H1 (cell line): ENCODE data around the gene FBXW8. TPM values are rescaled to one million over a fixed set of nuclear protein-coding genes. Genes with fewer than 3 reads are reported as not detected.

ENCODE experiments used
- CTCF ChIA-PET: fragments of 300-600 bp; sonication (Branson Sonifier 250); formaldehyde crosslinking; loops from one replicate; lab custom pipeline; 2021; ENCODE audit not compliant: partially characterized antibody; lab: Charles Lee
- POLR2A ChIA-PET: fragments of 300-600 bp; sonication (Branson Sonifier 250); formaldehyde crosslinking; loops from one replicate; lab custom pipeline; 2021; ENCODE audit warnings: inconsistent platforms; ENCODE audit not compliant: partially characterized antibody; lab: Charles Lee
- DNase-seq, 2 experiments: peaks; one replicate each; pipeline versions ENCODE4 v3.0.0 to v3.0.0-alpha.2; 2010 to 2022; ENCODE audit warnings: low spot score in 2 of 2, low read depth in 1 of 2, mixed read lengths in 1 of 2
- FAIRE-seq: peaks from 2 replicates; lab custom pipeline; 2011; peaks lifted over from hg19 to GRCh38; lab: Jason Lieb, UNC
- H2AFZ ChIP-seq: 2 replicates; pipeline ENCODE4 v1.8.1; 2012; ENCODE audit warnings: low read length, inconsistent platforms
- H2AK5ac ChIP-seq: 2 replicates; pipeline ENCODE4 v1.6.1; 2013; ENCODE audit warnings: low read depth, low read length
- H2BK120ac ChIP-seq: replicated peaks from 2 replicates; pipeline ENCODE3; 2013; ENCODE audit warnings: low read depth, low read length, inconsistent platforms
- H2BK12ac ChIP-seq: 2 replicates; pipeline ENCODE4 v1.6.1; 2013; ENCODE audit warnings: low read depth, low read length
- H2BK15ac ChIP-seq: 2 replicates; pipeline ENCODE4 v1.6.1; 2013; ENCODE audit warnings: low read length
- H2BK20ac ChIP-seq: 2 replicates; pipeline ENCODE4 v1.6.1; 2013; ENCODE audit warnings: low read length
- H2BK5ac ChIP-seq: 2 replicates; pipeline ENCODE4 v1.6.1; 2013; ENCODE audit warnings: low read depth, low read length
- H3K14ac ChIP-seq: 2 replicates; pipeline ENCODE4 v1.6.1; 2013; ENCODE audit warnings: inconsistent platforms; ENCODE audit not compliant: insufficient read length
- H3K18ac ChIP-seq: 2 replicates; pipeline ENCODE4 v1.6.1; 2013; ENCODE audit warnings: low read length; ENCODE audit errors: extremely low read depth
- H3K23ac ChIP-seq: 2 replicates; pipeline ENCODE4 v1.6.1; 2013; ENCODE audit warnings: inconsistent platforms; ENCODE audit not compliant: insufficient read length
- H3K23me2 ChIP-seq: 2 replicates; pipeline ENCODE4 v1.6.1; 2013; ENCODE audit warnings: low read depth, low read length
- H3K27ac ChIP-seq: 2 replicates; pipeline ENCODE4 v1.6.1; 2011; ENCODE audit warnings: low read depth, low read length, inconsistent platforms
- H3K27me3 ChIP-seq, 4 experiments: replicated peaks in 1 of 4; 1 replicate in 1 of 4; 2 replicates in 3 of 4; pipeline versions ENCODE4 v1.6.1 to v1.8.1; 2011 to 2013; ENCODE audit warnings: low read length in 3 of 4, mild to moderate bottlenecking in 3 of 4, inconsistent platforms in 2 of 4, mixed read lengths in 2 of 4, moderate library complexity in 1 of 4; ENCODE audit not compliant: control insufficient read depth in 3 of 4, insufficient read depth in 3 of 4; ENCODE audit errors: extremely low read depth in 1 of 4
- H3K36me3 ChIP-seq, 4 experiments: 2 replicates each; pipeline versions ENCODE4 v1.6.1 to v1.8.1; 2011 to 2013; ENCODE audit warnings: mild to moderate bottlenecking in 4 of 4, low read length in 3 of 4, moderate library complexity in 2 of 4, control low read depth in 1 of 4, inconsistent platforms in 1 of 4; ENCODE audit not compliant: insufficient read depth in 4 of 4, control insufficient read depth in 2 of 4
- H3K4ac ChIP-seq: replicated peaks from 2 replicates; pipeline ENCODE3; 2013; ENCODE audit warnings: low read length, low read depth, mixed read lengths, inconsistent platforms; ENCODE audit not compliant: insufficient read length
- H3K4me1 ChIP-seq, 4 experiments: replicated peaks in 1 of 4; 1 replicate in 1 of 4; 2 replicates in 3 of 4; pipeline versions ENCODE4 v1.6.1 to v1.8.1; 2011 to 2013; ENCODE audit warnings: low read length in 3 of 4, inconsistent platforms in 2 of 4, mixed read lengths in 1 of 4; ENCODE audit not compliant: insufficient read depth in 4 of 4, control insufficient read depth in 3 of 4
- H3K4me2 ChIP-seq, 2 experiments: 2 replicates each; pipeline versions ENCODE4 v1.6.1 to v1.8.1; 2011 to 2013; ENCODE audit warnings: low read depth in 2 of 2, low read length in 2 of 2, control low read depth in 1 of 2, inconsistent platforms in 1 of 2, mild to moderate bottlenecking in 1 of 2; ENCODE audit not compliant: insufficient read depth in 1 of 2
- H3K4me3 ChIP-seq, 4 experiments: fragments of 200-600, 300-600 bp in 1 of 4; sonication (generic), shearing (Covaris generic), sonication (Bioruptor Twin) in 1 of 4; 2 replicates each; pipeline versions ENCODE4 v1.5.1 to v1.8.1; 2011 to 2016; ENCODE audit warnings: low read length in 4 of 4, low read depth in 3 of 4, control low read depth in 2 of 4, inconsistent platforms in 2 of 4, mild to moderate bottlenecking in 2 of 4, mixed read lengths in 1 of 4, moderate library complexity in 1 of 4; ENCODE audit not compliant: insufficient read depth in 2 of 4; ENCODE audit errors: extremely low read depth in 1 of 4
- H3K56ac ChIP-seq: replicated peaks from 2 replicates; pipeline ENCODE3; 2013; ENCODE audit warnings: low read depth, mild to moderate bottlenecking, mixed read lengths, low read length, inconsistent platforms; ENCODE audit not compliant: insufficient read length
- H3K79me1 ChIP-seq: 2 replicates; pipeline ENCODE4 v1.6.1; 2013; ENCODE audit warnings: low read depth, low read length, control low read depth
- H3K79me2 ChIP-seq, 2 experiments: 2 replicates each; pipeline versions ENCODE4 v1.6.1 to v1.8.1; 2012 to 2013; ENCODE audit warnings: low read length in 2 of 2, mild to moderate bottlenecking in 2 of 2, inconsistent platforms in 1 of 2; ENCODE audit not compliant: insufficient read depth in 2 of 2, control insufficient read depth in 1 of 2
- H3K9ac ChIP-seq, 4 experiments: replicated peaks in 1 of 4; 1 replicate in 1 of 4; 2 replicates in 3 of 4; pipeline versions ENCODE4 v1.6.1 to v1.8.1; 2011 to 2013; ENCODE audit warnings: low read depth in 3 of 4, low read length in 3 of 4, control low read depth in 2 of 4, mild to moderate bottlenecking in 2 of 4, moderate library complexity in 2 of 4, inconsistent platforms in 1 of 4; ENCODE audit errors: extremely low read depth in 1 of 4
- H3K9me3 ChIP-seq, 2 experiments: 2 replicates each; pipeline versions ENCODE4 v1.6.1 to v1.8.1; 2012 to 2013; ENCODE audit warnings: mild to moderate bottlenecking in 2 of 2, moderate library complexity in 2 of 2, control low read depth in 1 of 2, inconsistent platforms in 1 of 2, low read depth in 1 of 2, low read length in 1 of 2, mixed read lengths in 1 of 2; ENCODE audit not compliant: insufficient read depth in 2 of 2
- H4K20me1 ChIP-seq, 2 experiments: replicated peaks in 1 of 2; 2 replicates each; pipeline versions ENCODE3 to v1.8.1; 2011 to 2013; ENCODE audit warnings: inconsistent platforms in 2 of 2, low read length in 2 of 2, mild to moderate bottlenecking in 1 of 2; ENCODE audit not compliant: insufficient read depth in 2 of 2, control insufficient read depth in 1 of 2
- H4K5ac ChIP-seq: 2 replicates; pipeline ENCODE4 v1.6.1; 2013; ENCODE audit warnings: low read length, low read depth, mixed read lengths, inconsistent platforms; ENCODE audit not compliant: insufficient read length
- H4K8ac ChIP-seq: 2 replicates; pipeline ENCODE4 v1.8.0; 2013; ENCODE audit warnings: mild to moderate bottlenecking, moderate library complexity, low read length, inconsistent platforms; ENCODE audit not compliant: insufficient read depth; ENCODE audit errors: extremely low read depth
- H4K91ac ChIP-seq: replicated peaks from 2 replicates; pipeline ENCODE3; 2013; ENCODE audit warnings: low read length, mixed read lengths, inconsistent platforms; ENCODE audit not compliant: insufficient read length
- EGR1 ChIP-seq: IDR thresholded peaks from 2 replicates; pipeline ENCODE4 v1.6.1; 2011; ENCODE audit warnings: low read depth, low read length, borderline replicate concordance
- EP300 ChIP-seq, 2 experiments: IDR thresholded peaks; 1 replicate in 1 of 2; 2 replicates in 1 of 2; pipeline ENCODE4 v1.6.1; 2011 to 2012; ENCODE audit warnings: low read depth in 2 of 2, low read length in 2 of 2, mild to moderate bottlenecking in 2 of 2, borderline replicate concordance in 1 of 2, inconsistent platforms in 1 of 2, moderate library complexity in 1 of 2
- POLR2A ChIP-seq, 2 experiments: IDR thresholded peaks; 1 replicate in 1 of 2; 2 replicates in 1 of 2; pipeline ENCODE4 v1.6.1; 2011; ENCODE audit warnings: low read depth in 2 of 2, low read length in 2 of 2, mild to moderate bottlenecking in 2 of 2; ENCODE audit errors: control extremely low read depth in 1 of 2
- POU5F1 ChIP-seq: IDR thresholded peaks from 2 replicates; pipeline ENCODE4 v1.6.1; 2011; ENCODE audit warnings: low read depth, mild to moderate bottlenecking, low read length, moderate library complexity
- RAD21 ChIP-seq, 2 experiments: IDR thresholded peaks in 1 of 2; conservative IDR thresholded peaks in 1 of 2; 2 replicates each; pipeline ENCODE4 v1.6.1; 2011; ENCODE audit warnings: low read depth in 2 of 2, low read length in 2 of 2, improper control_type of control experiment in 1 of 2, inconsistent platforms in 1 of 2, mild to moderate bottlenecking in 1 of 2, moderate library complexity in 1 of 2
- RFX5 ChIP-seq: IDR thresholded peaks from 2 replicates; pipeline ENCODE4 v1.6.1; 2011; ENCODE audit warnings: low read depth, low read length, improper control_type of control experiment, borderline replicate concordance
- SIN3A ChIP-seq, 2 experiments: IDR thresholded peaks in 1 of 2; conservative IDR thresholded peaks in 1 of 2; 2 replicates each; pipeline ENCODE4 v1.6.1; 2011 to 2012; ENCODE audit warnings: low read length in 2 of 2, improper control_type of control experiment in 1 of 2, low read depth in 1 of 2, mild to moderate bottlenecking in 1 of 2
- SUZ12 ChIP-seq: fragments of 200-600 bp; sonication (generic); IDR thresholded peaks from 2 replicates; pipeline ENCODE4 v1.6.1; 2012; ENCODE audit warnings: mild to moderate bottlenecking, inconsistent platforms, low read length, moderate library complexity, mixed read lengths
- TEAD4 ChIP-seq: IDR thresholded peaks from 2 replicates; pipeline ENCODE4 v1.6.1; 2012; ENCODE audit warnings: low read depth, low read length, inconsistent platforms, mixed read lengths
- YY1 ChIP-seq: IDR thresholded peaks from 2 replicates; pipeline ENCODE4 v1.6.1; 2011; ENCODE audit warnings: low read depth, mild to moderate bottlenecking, low read length
- ZNF274 ChIP-seq: IDR thresholded peaks from 2 replicates; pipeline ENCODE4 v1.7.0; 2012; ENCODE audit warnings: low read length, borderline replicate concordance; ENCODE audit errors: extremely low read depth
- WGBS, 2 experiments: shearing (Covaris generic) in 1 of 2; methylation state at CpG; one replicate each; pipeline versions ENCODE4 v1.1.6 to v1.1.7; 2013 to 2015; ENCODE audit warnings: low lambda C conversion rate in 2 of 2, mixed read lengths in 2 of 2, inconsistent platforms in 1 of 2, low coverage in 1 of 2, missing lambda C conversion rate in 1 of 2; ENCODE audit not compliant: insufficient replicate concordance in 2 of 2, insufficient coverage in 1 of 2, insufficient read length in 1 of 2; ENCODE audit errors: extremely low coverage in 1 of 2, missing lambda C conversion rate in 1 of 2; 5-methylcytosine and 5-hydroxymethylcytosine counted together
- polyA plus RNA-seq, 7 experiments: library from polyadenylated mRNA; depleted of rRNA in 3 of 7; stranded (reverse) in 5 of 7; unstranded in 2 of 7; fragments of >200 nt in 5 of 7; fragments of 200-250 nt in 2 of 7; gene quantifications; 1 replicate in 5 of 7; 2 replicates in 1 of 7; 4 replicates in 1 of 7; pipeline versions ENCODE4 v1.2.1 to v1.2.3, GENCODE V29; 2011 to 2013; ENCODE audit warnings: missing spikeins in 2 of 7, mixed read lengths in 2 of 7
- total RNA-seq: library from RNA; stranded (reverse); fragmentation: NEBNext Ultra II Directional; extraction: Animal tissue kit (Norgen Biotek cat#: 25700); gene quantifications from 2 replicates; pipeline ENCODE4 v1.2.1, GENCODE V29; 2021
- TF ChIP-seq, protein P1 (sequence below): IDR thresholded peaks from 2 replicates; pipeline ENCODE4 v1.6.1; 2011; ENCODE audit warnings: low read depth, mild to moderate bottlenecking, low read length; ENCODE audit not compliant: insufficient read depth

The FBXW8 gene
- total and polyA plus RNA-seq, 2 of the 8 experiments (the other 6 are each of a cell fraction or from before 2014, with no cell fraction given): 15.8 to 16.0 TPM

DNA sequence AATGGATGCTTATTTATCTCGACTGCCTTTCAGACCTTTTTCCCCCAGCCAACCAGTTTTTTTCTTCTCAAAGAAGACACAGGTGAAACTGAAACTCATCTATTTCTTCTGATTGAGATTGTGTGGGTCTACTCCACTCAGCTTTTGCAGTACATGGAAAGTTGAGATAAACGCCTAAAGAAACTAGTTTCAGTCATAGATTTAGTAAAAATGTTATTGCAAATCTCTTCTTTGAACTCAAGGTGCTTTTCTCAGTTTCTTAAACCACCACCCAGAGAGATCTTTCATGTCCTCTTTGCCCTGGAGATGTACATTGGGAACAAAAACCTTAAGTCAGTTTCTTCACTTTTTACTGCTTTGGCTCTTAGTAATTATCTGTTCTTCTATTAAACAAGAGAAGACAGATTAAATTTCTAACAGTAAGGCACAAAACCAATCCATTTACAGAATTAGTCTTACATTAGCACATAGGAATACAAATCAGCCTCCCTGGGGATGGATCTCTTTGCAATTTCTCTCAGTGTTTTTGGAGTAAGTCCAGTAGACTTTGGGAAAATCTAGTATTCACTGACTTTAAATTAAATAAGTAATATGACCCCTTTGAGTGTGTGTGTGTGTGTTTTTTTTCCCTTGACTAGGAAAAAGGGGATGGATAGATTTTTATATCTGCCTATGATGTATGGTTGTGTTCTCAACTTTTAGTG is 11.6 kb downstream of the FBXW8 start:
- H2BK120ac ChIP-seq: no peak overlapping the region
- no peak overlapping the region for H3K56ac ChIP-seq
- CTCF ChIA-PET: interaction anchor here (1.2 kb wide), 1 partner anchor 10 kb away, joined by 3 read pairs; no protein-coding TSS in a partner anchor
- H3K23ac ChIP-seq: no peak overlapping the region
- H4K91ac ChIP-seq: no peak overlapping the region
- no peak overlapping the region for H2BK12ac ChIP-seq
- H3K18ac ChIP-seq: no peak overlapping the region
- peaks cover 5% of the 10 kb centered on the region; the same call in 1 of the 2 replicates for H3K79me1 ChIP-seq
- POLR2A ChIA-PET: no interaction called here
- no peak overlapping the region for H2BK5ac ChIP-seq
- H4K20me1 ChIP-seq: no peaks in the 10 kb centered on the region
- FAIRE-seq: no peak
- no peak overlapping the region for H3K14ac ChIP-seq
- H2AFZ ChIP-seq: no peak overlapping the region
- no peak overlapping the region for H2AK5ac ChIP-seq
- no peak overlapping the region for H4K5ac ChIP-seq
- H2BK15ac ChIP-seq: no peak overlapping the region
- no peaks in the 10 kb centered on the region for H3K9me3 ChIP-seq
- H3K27ac ChIP-seq: no peak overlapping the region
- H3K4me3 ChIP-seq: no peak overlapping the region
- H3K27me3 ChIP-seq: no peaks in the 10 kb centered on the region
- H3K4me2 ChIP-seq: no peak overlapping the region
- H3K79me2 ChIP-seq: peaks cover 0 to 14% of the 10 kb centered on the region in 2 experiments; a peak in 2 of 4 replicates
- H3K9ac ChIP-seq: no peak overlapping the region
- H3K4me1 ChIP-seq: peaks cover 0 to 3% (median 0%) of the 10 kb centered on the region in 4 experiments; a peak in 1 of 7 replicates
- 87% methylated on average over 2 of the region's 2 CpGs; no CpG with 5 or more reads in 1 of the 2 experiments for WGBS, 2 experiments
- H3K36me3 ChIP-seq: peaks cover 0 to 4% (median 0%) of the 10 kb centered on the region in 4 experiments; a peak in 1 of 8 replicates
- H2BK20ac ChIP-seq: no peak overlapping the region
- H3K23me2 ChIP-seq: no peaks in the 10 kb centered on the region
- H3K4ac ChIP-seq: no peak overlapping the region
- H4K8ac ChIP-seq: no peak overlapping the region; the same call in 1 of the 2 replicates
- DNase-seq: no peak
- TF ChIP-seq, protein P1, sequence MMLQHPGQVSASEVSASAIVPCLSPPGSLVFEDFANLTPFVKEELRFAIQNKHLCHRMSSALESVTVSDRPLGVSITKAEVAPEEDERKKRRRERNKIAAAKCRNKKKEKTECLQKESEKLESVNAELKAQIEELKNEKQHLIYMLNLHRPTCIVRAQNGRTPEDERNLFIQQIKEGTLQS: no peak
- TF ChIP-seq POLR2A (IDR thresholded peaks at IDR 0.05; ENCODE audit: control extremely low read depth in 1 of 2, low read depth in 2 of 2, low read length in 2 of 2): no peak
- no peak for TF ChIP-seq POU5F1
- no peak for TF ChIP-seq SIN3A (conservative IDR thresholded peaks at IDR 0.05 in 1 of 2, IDR thresholded peaks at IDR 0.05 in 1 of 2; ENCODE audit: low read depth in 1 of 2, low read length in 2 of 2)
- no peak for TF ChIP-seq YY1
- no peak for TF ChIP-seq SUZ12
- no peak for TF ChIP-seq TEAD4
- no peak for TF ChIP-seq EP300 (IDR thresholded peaks at IDR 0.05; ENCODE audit: borderline replicate concordance in 1 of 2, low read depth in 2 of 2, low read length in 2 of 2)
- no peak for TF ChIP-seq EGR1
- no peak for TF ChIP-seq RFX5
- TF ChIP-seq RAD21 (IDR thresholded peaks at IDR 0.05 in 1 of 2, conservative IDR thresholded peaks at IDR 0.05 in 1 of 2; ENCODE audit: low read depth in 2 of 2, low read length in 2 of 2): no peak
- TF ChIP-seq ZNF274: no peak
